Activated B cell treated with CpG ODN at 0.5 μM for 24 hours (primary cell): ENCODE data around the gene RTP5. TPM values are rescaled to one million over a fixed set of nuclear protein-coding genes. Genes with fewer than 3 reads are reported as not detected.

Experiments used
- ATAC-seq: fragments of 200-7000 bp; cut with Tn5 transposase; one replicate; pipeline ENCODE4 v1.10.0; 2021; ENCODE audit warnings: low read depth, mild to moderate bottlenecking, moderate library complexity
- CTCF ChIA-PET: fragments of 350-600 bp; sonication (Branson Sonifier 250); formaldehyde crosslinking; loops from one replicate; lab custom pipeline; 2021; ENCODE audit warnings: antibody characterized with exemption; lab: Charles Lee
- POLR2A ChIA-PET: fragments of 350-600 bp; sonication (Branson Sonifier 250); formaldehyde crosslinking; loops from one replicate; lab custom pipeline; 2021; ENCODE audit warnings: antibody characterized with exemption; lab: Charles Lee
- DNase-seq: peaks from one replicate; pipeline ENCODE4 v3.0.0; 2022
- H3K27ac Mint-ChIP-seq: one replicate; pipeline ENCODE4 v1.8.0; 2020; ENCODE audit warnings: mixed read lengths
- H3K27me3 Mint-ChIP-seq: one replicate; pipeline ENCODE4 v1.8.0; 2021; ENCODE audit warnings: mixed read lengths
- H3K36me3 Mint-ChIP-seq: one replicate; pipeline ENCODE4 v1.8.0; 2021; ENCODE audit warnings: low read depth, mixed read lengths
- H3K4me1 Mint-ChIP-seq: one replicate; pipeline ENCODE4 v1.8.0; 2021; ENCODE audit warnings: mixed read lengths
- H3K4me3 Mint-ChIP-seq: one replicate; pipeline ENCODE4 v1.8.0; 2020; ENCODE audit warnings: mild to moderate bottlenecking, mixed read lengths
- H3K9me3 Mint-ChIP-seq: one replicate; pipeline ENCODE4 v1.8.0; 2020; ENCODE audit warnings: mixed read lengths
- CTCF ChIP-seq: fragments of 200-600 bp; IDR thresholded peaks from one replicate; pipeline ENCODE4 v1.8.0; 2022; ENCODE audit warnings: antibody characterized with exemption, mild to moderate bottlenecking
- intact Hi-C: fragments of 100-400 bp; cut with micrococcal nuclease; formaldehyde crosslinking; loops from one replicate; pipeline ENCODE4 v1.15.1; 2024
- total RNA-seq: library from RNA; stranded (reverse); gene quantifications from 2 replicates; pipeline ENCODE4 v1.2.3, GENCODE V29; 2022

RTP5 gene
- total RNA-seq, 1 donor from 2014 or later = not detected

- Mint-ChIP-seq H3K4me3 (no peak overlapping the region), H3K9me3 (no peaks in the 10 kb centered on the region), H3K36me3 (no peaks in the 10 kb centered on the region), H3K27me3 (peaks cover 31% of the 10 kb centered on the region), H3K4me1 (peaks cover 41% of the 10 kb centered on the region), H3K27ac (peak overlapping the region; percentile 91)
- ChIA-PET POLR2A (interaction anchor here (0.7 to 2.3 kb wide), 9 partner anchors 8 to 174 kb away, joined by 3 to 23 read pairs (median 8); partner anchors contain the start of genes D2HGDH, DTYMK and ING5), CTCF (no interaction called here)
- DNase-seq (no peak), ATAC-seq (no peak)
- no peak for TF ChIP-seq CTCF
- intact Hi-C loops = no loop called here
These were observed 9.1 kb upstream of the RTP5 start for GRCh38 chr2:241860184-241861078.

GRCh38 chr2:241861264-241861663 is 8.3 kb upstream of the RTP5 start:
- Mint-ChIP-seq H3K36me3 (no peaks in the 10 kb centered on the region), H3K27ac (no peak overlapping the region), H3K27me3 (peaks cover 36% of the 10 kb centered on the region), H3K4me1 (peaks cover 45% of the 10 kb centered on the region), H3K4me3 (peak overlapping the region; percentile 3), H3K9me3 (no peaks in the 10 kb centered on the region)
- intact Hi-C loops = no loop called here
- ChIA-PET POLR2A (no interaction called here), CTCF (no interaction called here)
- no peak for ATAC-seq
- DNase-seq = no peak
- no peak for TF ChIP-seq CTCF

- no peak overlapping the region for H3K4me3 Mint-ChIP-seq
- POLR2A ChIA-PET = no interaction called here
- DNase-seq (no peak), ATAC-seq (no peak)
- peaks cover 45% of the 10 kb centered on the region for H3K4me1 Mint-ChIP-seq
- H3K27me3 Mint-ChIP-seq = peaks cover 36% of the 10 kb centered on the region
- no peaks in the 10 kb centered on the region for H3K9me3 Mint-ChIP-seq
- CTCF ChIA-PET = no interaction called here
- H3K36me3 Mint-ChIP-seq = no peaks in the 10 kb centered on the region
- H3K27ac Mint-ChIP-seq = no peak overlapping the region
- no peak for TF ChIP-seq CTCF
- intact Hi-C loops = no loop called here
These were observed 7.4 kb upstream of the RTP5 start for GRCh38 chr2:241862093-241862492.

- Mint-ChIP-seq H3K9me3 (no peaks in the 10 kb centered on the region), H3K36me3 (no peaks in the 10 kb centered on the region), H3K27me3 (peaks cover 36% of the 10 kb centered on the region), H3K4me1 (peaks cover 44% of the 10 kb centered on the region), H3K4me3 (no peak overlapping the region), H3K27ac (no peak overlapping the region)
- intact Hi-C loops = no loop called here
- no peak for DNase-seq
- ChIA-PET CTCF (no interaction called here), POLR2A (no interaction called here)
- no peak for ATAC-seq
- TF ChIP-seq CTCF = no peak
These were observed 6.6 kb upstream of the RTP5 start for GRCh38 chr2:241862775-241863535.

GRCh38 chr2:241863536-241863954 is 6.0 kb upstream of the RTP5 start:
- Mint-ChIP-seq H3K4me3 (no peak overlapping the region), H3K4me1 (peaks cover 42% of the 10 kb centered on the region), H3K27ac (no peak overlapping the region), H3K9me3 (no peaks in the 10 kb centered on the region), H3K27me3 (peaks cover 36% of the 10 kb centered on the region), H3K36me3 (no peaks in the 10 kb centered on the region)
- no peak for DNase-seq
- intact Hi-C loops = no loop called here
- CTCF ChIA-PET = no interaction called here
- no peak for ATAC-seq
- no peak for TF ChIP-seq CTCF
- POLR2A ChIA-PET = no interaction called here
